GM08714 (cell line): Measurements from ENCODE around the gene ESPNL.

Experiments used
- H3K4me3 ChIP-seq: fragments of 200-500 bp; sonication (Bioruptor generic); 2 replicates; pipeline ENCODE4 v1.5.1; 2014; ENCODE audit warnings: mild to moderate bottlenecking, low read length, inconsistent platforms
- ZNF274 ChIP-seq: IDR thresholded peaks from 2 replicates; pipeline ENCODE4 v1.6.1; 2012; ENCODE audit warnings: mild to moderate bottlenecking, low read depth, low read length

The ESPNL gene

DNA sequence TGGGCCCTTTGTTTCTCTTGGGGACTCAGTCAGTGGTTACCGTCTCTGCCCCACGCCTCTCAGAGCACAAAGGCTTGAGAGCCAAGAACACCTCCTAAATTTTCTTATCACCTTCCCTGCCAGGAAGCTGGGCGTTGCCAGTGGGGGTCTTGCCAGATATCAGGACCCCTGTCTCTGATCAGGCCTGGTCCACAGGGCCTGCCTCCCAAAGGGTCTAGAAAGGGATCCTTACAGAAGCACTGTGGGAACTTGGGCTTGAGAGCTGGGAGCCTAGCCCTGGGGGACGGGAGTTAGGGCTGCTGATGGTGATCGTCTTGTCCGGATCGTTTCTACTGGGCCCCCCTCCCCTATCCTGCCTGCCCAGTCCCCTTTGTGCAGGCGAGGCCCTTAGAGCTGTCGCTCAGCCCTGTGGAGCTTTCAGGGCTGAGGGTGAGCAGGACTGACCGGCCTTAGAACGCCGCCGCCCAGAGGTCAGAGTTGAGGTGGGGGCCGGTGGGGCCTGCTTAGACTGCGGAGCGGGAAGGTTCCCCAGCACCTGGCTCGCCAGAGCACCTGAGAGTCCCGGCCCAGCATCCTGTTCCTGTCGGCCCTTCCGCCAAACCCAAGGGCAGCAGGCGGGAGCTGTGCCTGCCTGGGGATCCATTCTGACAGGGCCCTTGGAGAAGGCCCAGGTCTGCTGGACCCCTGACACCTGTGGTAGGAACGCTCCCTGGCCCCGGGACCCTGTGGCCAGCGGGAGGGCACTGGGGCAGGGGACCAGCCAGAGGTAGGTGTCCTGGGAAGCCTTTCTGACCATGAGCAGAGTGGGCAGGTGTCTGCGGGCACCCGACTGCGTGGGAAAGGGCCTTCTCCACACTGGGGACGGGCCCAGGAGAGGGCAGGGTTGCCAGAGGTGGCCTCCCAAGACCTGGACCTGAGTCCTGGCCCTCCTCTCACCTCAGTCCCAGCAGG is 956 bp downstream of the ESPNL start:
- TF ChIP-seq ZNF274, result no peak
- H3K4me3 ChIP-seq, result no peak overlapping the region

GRCh38 chr2:238101891-238102841 is 2.0 kb downstream of the ESPNL start:
- no peak for TF ChIP-seq ZNF274
- H3K4me3 ChIP-seq, result no peak overlapping the region

- no peak for TF ChIP-seq ZNF274
- no peak overlapping the region for H3K4me3 ChIP-seq
These were observed 2.7 kb downstream of the ESPNL start for GRCh38 chr2:238102865-238103264.

DNA sequence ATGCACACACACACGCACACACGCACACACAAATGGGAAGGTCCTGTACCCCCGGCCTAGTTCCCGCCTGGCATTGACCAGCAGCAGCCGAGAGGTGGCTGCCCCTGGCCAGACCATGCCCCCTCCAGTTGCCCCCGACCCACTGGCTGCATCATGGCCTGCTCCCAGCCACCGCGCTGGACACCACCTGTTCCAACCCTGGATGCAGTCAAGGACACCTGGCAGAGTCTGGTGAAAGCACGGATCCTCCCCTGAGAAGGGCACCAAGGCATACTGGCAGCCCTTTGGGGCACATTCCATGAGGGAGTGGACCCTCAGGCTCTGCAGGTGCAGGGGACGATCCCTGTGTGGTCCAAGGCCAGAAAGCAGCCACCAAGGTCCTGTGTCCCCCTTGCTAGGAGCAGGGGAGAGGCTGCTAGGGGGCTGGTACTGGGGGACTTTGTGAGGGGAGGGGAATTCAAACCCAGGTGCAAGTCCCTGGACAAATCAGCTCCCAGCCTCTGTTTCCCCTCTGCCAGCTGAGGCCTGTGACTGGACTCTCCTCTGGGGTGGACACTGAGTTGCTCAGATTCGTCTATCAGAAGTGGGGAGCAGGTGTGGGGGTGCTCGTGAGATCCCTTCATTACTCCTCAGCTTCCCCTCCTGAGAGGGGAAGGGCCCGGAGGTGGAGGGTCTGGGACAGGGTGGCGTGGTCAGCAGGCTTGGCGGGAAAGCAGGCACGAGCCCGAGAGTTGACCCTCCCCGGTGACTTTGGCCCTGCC is 3.5 kb downstream of the ESPNL start:
- TF ChIP-seq ZNF274, result no peak
- no peak overlapping the region for H3K4me3 ChIP-seq

GRCh38 chr2:238104226-238104690 is 4.1 kb downstream of the ESPNL start:
- no peak for TF ChIP-seq ZNF274
- no peak overlapping the region for H3K4me3 ChIP-seq

GRCh38 chr2:238104691-238105371 is 4.7 kb downstream of the ESPNL start:
- no peak for TF ChIP-seq ZNF274
- H3K4me3 ChIP-seq, result no peak overlapping the region

- H3K4me3 ChIP-seq, result no peak overlapping the region
- no peak for TF ChIP-seq ZNF274
These were observed 5.6 kb downstream of the ESPNL start for GRCh38 chr2:238105506-238106338.

DNA sequence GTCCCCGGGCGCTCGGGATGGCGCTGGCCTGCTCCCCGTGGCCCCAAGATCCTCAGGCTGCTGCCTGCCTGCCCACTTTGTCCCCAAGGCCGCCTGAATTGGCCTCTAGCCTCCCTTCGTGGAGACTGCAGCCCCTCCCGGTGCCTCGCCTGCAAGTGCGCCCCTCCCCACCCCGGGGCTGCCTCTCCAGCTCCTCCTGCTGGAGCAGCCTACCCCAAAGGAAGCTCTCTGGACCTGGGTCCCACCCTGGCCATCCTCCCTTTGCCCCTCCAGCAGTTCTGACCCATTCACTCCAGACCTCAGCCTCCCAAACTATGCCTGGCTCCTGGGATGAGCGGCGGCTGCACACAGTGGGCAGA is 6.2 kb downstream of the ESPNL start:
- TF ChIP-seq ZNF274, result no peak
- no peak overlapping the region for H3K4me3 ChIP-seq

DNA sequence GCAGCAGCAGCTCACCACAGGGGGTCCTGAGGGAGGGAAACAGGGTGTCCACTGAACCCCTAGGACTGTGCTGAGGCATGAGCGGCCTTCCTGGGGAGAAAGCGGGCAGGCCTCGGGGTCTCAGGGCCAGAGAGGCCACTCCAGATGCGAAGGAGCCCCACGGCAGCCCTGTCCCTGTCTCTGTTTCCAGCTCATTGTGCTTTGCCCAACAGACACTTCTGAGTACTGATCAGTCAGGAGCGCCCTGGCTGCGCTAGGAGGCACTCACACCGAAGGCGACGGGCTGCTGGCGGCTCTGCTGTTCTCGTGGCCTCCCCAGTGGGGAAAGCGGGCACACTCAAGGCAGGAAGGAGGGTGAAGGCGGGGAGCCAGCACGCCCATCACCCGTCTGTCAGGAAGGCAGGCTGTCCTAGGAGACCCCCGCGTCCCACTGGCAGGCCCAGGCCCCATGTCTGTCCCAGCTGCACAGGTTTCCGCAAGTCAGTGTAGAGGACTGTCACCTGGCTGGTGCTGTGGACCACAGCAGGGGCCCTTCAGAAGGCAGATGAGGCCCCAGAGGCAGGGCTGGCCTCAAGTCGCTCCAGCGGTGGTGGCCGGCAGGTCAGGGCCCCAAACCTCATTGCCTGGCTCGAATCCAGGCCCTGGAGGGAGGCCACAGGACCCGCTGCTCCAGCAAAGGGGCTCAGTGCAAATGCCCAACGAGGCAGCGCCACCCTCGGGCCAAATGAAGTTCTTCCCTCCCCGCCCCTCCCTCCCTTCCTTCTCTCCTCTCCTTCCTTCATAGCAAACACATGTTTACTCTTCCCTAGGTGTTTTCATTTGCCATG is 6.8 kb downstream of the ESPNL start:
- H3K4me3 ChIP-seq, result no peak overlapping the region; the same call in 1 of the 2 replicates
- no peak for TF ChIP-seq ZNF274

GRCh38 chr2:238107525-238108422 is 7.6 kb downstream of the ESPNL start:
- no peak for TF ChIP-seq ZNF274
- peak overlapping the region; percentile 7; the same call in 1 of the 2 replicates for H3K4me3 ChIP-seq

DNA sequence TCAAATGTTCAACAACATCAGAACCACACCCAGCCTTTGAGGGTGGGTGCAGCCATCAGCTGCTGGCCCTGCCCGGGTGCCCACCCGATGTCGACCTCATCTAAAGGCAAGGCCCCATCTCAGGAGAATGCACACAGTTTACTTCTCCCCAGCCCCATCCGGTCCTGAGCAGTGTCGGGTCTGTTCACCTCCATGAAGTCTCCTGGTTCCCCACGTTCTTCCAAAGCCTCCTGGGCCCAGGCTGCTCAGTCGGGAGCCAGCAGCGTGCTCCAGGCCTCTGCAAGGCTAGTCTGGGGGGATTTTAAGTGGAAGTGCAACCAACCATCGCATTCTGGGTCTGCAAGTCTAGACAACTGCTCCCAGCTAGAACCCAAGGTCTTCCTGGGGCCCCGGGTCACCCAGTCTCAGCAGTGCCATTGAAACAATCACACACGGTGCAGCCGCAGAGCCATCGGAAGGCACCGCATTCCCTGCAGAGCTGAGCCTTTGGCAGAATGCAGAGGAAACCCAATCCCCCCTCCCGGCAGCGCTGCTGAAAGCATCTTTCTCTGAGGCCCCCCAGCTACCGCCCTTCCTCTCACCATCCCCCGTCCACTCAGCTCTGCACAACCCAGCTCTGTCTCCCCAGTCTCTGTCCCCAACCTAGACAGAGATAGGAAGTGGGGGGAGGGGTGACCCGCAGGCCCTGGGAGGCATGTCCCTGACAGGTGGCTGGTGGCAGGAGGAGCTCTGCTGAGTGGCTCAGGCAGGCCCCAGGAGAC is 8.5 kb downstream of the ESPNL start:
- H3K4me3 ChIP-seq, result peak overlapping the region; percentile 15; the same call in 1 of the 2 replicates
- no peak for TF ChIP-seq ZNF274
